H9 (cell line): ENCODE measurements around the gene TMEM86A. TPM values are rescaled to one million over a fixed set of nuclear protein-coding genes. Genes with fewer than 3 reads are reported as not detected.
"Not testable (repeated sequence)": the region's sequence is repeated elsewhere in the genome, so short reads cannot be mapped to it uniquely, and the experiment has no call there.

ENCODE experiments used
- DNase-seq: peaks from one replicate; pipeline ENCODE4 v3.0.0-alpha.2; 2017
- H2AFZ ChIP-seq: one replicate; pipeline ENCODE4 v1.6.1; 2013; ENCODE audit warnings: mild to moderate bottlenecking, low read length, control low read depth, moderate library complexity
- H2AK5ac ChIP-seq: 2 replicates; pipeline ENCODE4 v1.6.1; 2013; ENCODE audit warnings: low read length, control low read depth, mixed read lengths; ENCODE audit not compliant: insufficient read length
- H2BK120ac ChIP-seq: one replicate; pipeline ENCODE4 v1.6.1; 2013; ENCODE audit warnings: low read depth, mild to moderate bottlenecking, low read length, control low read depth, inconsistent platforms; ENCODE audit not compliant: poor library complexity, severe bottlenecking
- H2BK12ac ChIP-seq: 2 replicates; pipeline ENCODE4 v1.6.1; 2013; ENCODE audit warnings: low read length, control low read depth, mixed read lengths, low read depth; ENCODE audit not compliant: insufficient read length
- H2BK15ac ChIP-seq: 2 replicates; pipeline ENCODE4 v1.6.1; 2013; ENCODE audit warnings: low read depth, low read length, control low read depth
- H2BK20ac ChIP-seq: one replicate; pipeline ENCODE4 v1.6.1; 2013; ENCODE audit warnings: low read depth, mild to moderate bottlenecking, low read length, control low read depth, inconsistent platforms; ENCODE audit not compliant: poor library complexity, severe bottlenecking
- H2BK5ac ChIP-seq: 2 replicates; pipeline ENCODE4 v1.6.1; 2013; ENCODE audit warnings: low read length, control low read depth, mixed read lengths; ENCODE audit not compliant: insufficient read length
- H3K14ac ChIP-seq: 2 replicates; pipeline ENCODE4 v1.6.1; 2013; ENCODE audit warnings: low read length, control low read depth; ENCODE audit not compliant: insufficient read depth
- H3K18ac ChIP-seq: 2 replicates; pipeline ENCODE4 v1.6.1; 2013; ENCODE audit warnings: low read depth, mild to moderate bottlenecking, mixed read lengths, low read length, control low read depth; ENCODE audit not compliant: insufficient read length
- H3K23ac ChIP-seq: 2 replicates; pipeline ENCODE4 v1.6.1; 2013; ENCODE audit warnings: low read length, control low read depth, mixed read lengths, low read depth; ENCODE audit not compliant: insufficient read length
- H3K23me2 ChIP-seq: 2 replicates; pipeline ENCODE4 v1.6.1; 2013; ENCODE audit warnings: low read depth, mild to moderate bottlenecking, mixed read lengths, low read length, control low read depth; ENCODE audit not compliant: insufficient read length, poor library complexity, severe bottlenecking
- H3K27ac ChIP-seq: 2 replicates; pipeline ENCODE4 v1.5.1; 2013; ENCODE audit warnings: low read length, control low read depth, mixed read lengths, low read depth; ENCODE audit not compliant: insufficient read length
- H3K27me3 ChIP-seq: 2 replicates; pipeline ENCODE4 v1.6.1; 2013; ENCODE audit warnings: low read length, control low read depth, inconsistent platforms; ENCODE audit not compliant: insufficient read depth
- H3K4ac ChIP-seq: 2 replicates; pipeline ENCODE4 v1.6.1; 2013; ENCODE audit warnings: low read depth, mild to moderate bottlenecking, control low read depth, inconsistent platforms, low read length, moderate library complexity
- H3K4me1 ChIP-seq: 2 replicates; pipeline ENCODE4 v1.6.1; 2013; ENCODE audit warnings: low read length, control low read depth, inconsistent platforms; ENCODE audit not compliant: insufficient read depth
- H3K4me2 ChIP-seq: 2 replicates; pipeline ENCODE4 v1.6.1; 2013; ENCODE audit warnings: low read length, control low read depth, mixed read lengths; ENCODE audit not compliant: insufficient read length, insufficient read depth
- H3K56ac ChIP-seq: 2 replicates; pipeline ENCODE4 v1.6.1; 2013; ENCODE audit warnings: low read depth, mild to moderate bottlenecking, mixed read lengths, low read length, control low read depth; ENCODE audit not compliant: insufficient read length
- H3K79me1 ChIP-seq: 2 replicates; pipeline ENCODE4 v1.6.1; 2013; ENCODE audit warnings: low read depth, mild to moderate bottlenecking, moderate library complexity, low read length, control low read depth, inconsistent platforms; ENCODE audit not compliant: insufficient read depth, poor library complexity, severe bottlenecking
- H3K79me2 ChIP-seq: 2 replicates; pipeline ENCODE4 v1.6.1; 2013; ENCODE audit warnings: low read length, control low read depth, inconsistent platforms; ENCODE audit not compliant: insufficient read depth
- H3K9ac ChIP-seq: 2 replicates; pipeline ENCODE4 v1.6.1; 2013; ENCODE audit warnings: low read length, control low read depth, mixed read lengths; ENCODE audit not compliant: insufficient read length; ENCODE audit errors: extremely low read depth
- H3K9me3 ChIP-seq: one replicate; pipeline ENCODE4 v1.6.1; 2013; ENCODE audit warnings: low read depth, low read length, inconsistent platforms; ENCODE audit not compliant: control insufficient read depth
- H3T11ph ChIP-seq: one replicate; pipeline ENCODE4 v1.6.1; 2013; ENCODE audit warnings: mild to moderate bottlenecking, low read length, control low read depth, inconsistent platforms
- H4K20me1 ChIP-seq: one replicate; pipeline ENCODE4 v1.6.1; 2013; ENCODE audit not compliant: control insufficient read depth, insufficient read length, insufficient read depth
- H4K5ac ChIP-seq: 2 replicates; pipeline ENCODE4 v1.6.1; 2013; ENCODE audit warnings: low read depth, mild to moderate bottlenecking, mixed read lengths, low read length, control low read depth; ENCODE audit not compliant: insufficient read length
- H4K8ac ChIP-seq: replicated peaks from 2 replicates; pipeline ENCODE4 v1.6.1; 2013; ENCODE audit warnings: low read length, control low read depth, mixed read lengths, low read depth; ENCODE audit not compliant: insufficient read length
- H4K91ac ChIP-seq: 2 replicates; pipeline ENCODE4 v1.6.1; 2013; ENCODE audit warnings: low read depth, mild to moderate bottlenecking, moderate library complexity, mixed read lengths, low read length, control low read depth; ENCODE audit not compliant: insufficient read length
- H3K27ac Mint-ChIP-seq, 3 experiments: 2 replicates in 2 of 3; 3 replicates in 1 of 3; pipeline ENCODE4 v1.8.0; 2020 to 2021; ENCODE audit warnings: mixed read lengths in 3 of 3, mild to moderate bottlenecking in 1 of 3, moderate library complexity in 1 of 3
- H3K27me3 Mint-ChIP-seq: 2 replicates; pipeline ENCODE4 v1.8.0; 2021; ENCODE audit warnings: low read depth, mild to moderate bottlenecking, moderate library complexity, mixed read lengths
- H3K36me3 Mint-ChIP-seq, 3 experiments: 2 replicates in 2 of 3; 3 replicates in 1 of 3; pipeline ENCODE4 v1.8.0; 2020 to 2021; ENCODE audit warnings: low read depth in 3 of 3, mixed read lengths in 3 of 3; ENCODE audit not compliant: insufficient read depth in 1 of 3
- H3K4me1 Mint-ChIP-seq, 2 experiments: 2 replicates each; pipeline ENCODE4 v1.8.0; 2020; ENCODE audit warnings: mixed read lengths in 2 of 2
- H3K4me3 Mint-ChIP-seq, 2 experiments: 2 replicates in 1 of 2; 3 replicates in 1 of 2; pipeline ENCODE4 v1.8.0; 2020 to 2021; ENCODE audit warnings: mild to moderate bottlenecking in 2 of 2, mixed read lengths in 2 of 2, moderate library complexity in 1 of 2
- H3K9me3 Mint-ChIP-seq, 2 experiments: 2 replicates in 1 of 2; 3 replicates in 1 of 2; pipeline ENCODE4 v1.8.0; 2020; ENCODE audit warnings: mild to moderate bottlenecking in 2 of 2, mixed read lengths in 2 of 2, moderate library complexity in 1 of 2
- CTCF ChIP-seq: fragments of 200-600 bp; sonication (generic); conservative IDR thresholded peaks from 3 replicates; pipeline ENCODE4 v1.8.0; 2021; ENCODE audit warnings: antibody characterized with exemption, mild to moderate bottlenecking
- WGBS: extraction: QIAGEN DNeasy Blood & Tissue Kit; methylation state at CpG from one replicate; pipeline ENCODE4 v1.1.7; 2013; ENCODE audit warnings: missing lambda C conversion rate, low lambda C conversion rate, mixed read lengths; ENCODE audit not compliant: insufficient read length; ENCODE audit errors: extremely low coverage; 5-methylcytosine and 5-hydroxymethylcytosine counted together
- total RNA-seq: library from RNA; stranded (reverse); gene quantifications from 2 replicates; pipeline ENCODE4 v1.2.1, GENCODE V29; 2021

The TMEM86A gene
- total RNA-seq, 1 experiment from 2014 or later, result 2.3 TPM

GRCh38 chr11:18657673-18658072, 40.9 kb upstream of the TMEM86A start:
- Histone ChIP-seq H3K79me2 (no peaks in the 10 kb centered on the region), H3T11ph (no peak overlapping the region), H3K27ac (no peak overlapping the region), H3K14ac (no peak overlapping the region), H3K27me3 (no peaks in the 10 kb centered on the region), H3K23me2 (no peaks in the 10 kb centered on the region), H4K20me1 (no peaks in the 10 kb centered on the region), H3K23ac (no peak overlapping the region), H3K56ac (no peak overlapping the region), H2AFZ (no peak overlapping the region), H4K91ac (no peak overlapping the region), H3K4me1 (no peaks in the 10 kb centered on the region), H4K5ac (no peak overlapping the region), H3K4ac (no peak overlapping the region), H2BK12ac (no peak overlapping the region), H3K9ac (no peak overlapping the region), H3K9me3 (no peaks in the 10 kb centered on the region), H3K4me2 (no peak overlapping the region), H3K18ac (no peak overlapping the region), H2BK120ac (no peak overlapping the region), H2AK5ac (no peak overlapping the region), H2BK5ac (no peak overlapping the region), H2BK15ac (no peak overlapping the region), H2BK20ac (no peak overlapping the region), H3K79me1 (no peaks in the 10 kb centered on the region), H4K8ac (no peak overlapping the region)
- Mint-ChIP-seq H3K4me1 (no peaks in the 10 kb centered on the region), H3K9me3 (peaks cover 14 to 26% of the 10 kb centered on the region in 2 experiments), H3K27me3 (peaks cover 27% of the 10 kb centered on the region), H3K36me3 (peaks cover 0 to 5% (median 0%) of the 10 kb centered on the region in 3 experiments; a peak in 4 of 7 replicates), H3K4me3 (no peak overlapping the region), H3K27ac (no peak overlapping the region)
- no CpG with 5 or more reads among the region's 5 CpGs for WGBS
- no peak for DNase-seq
- no peak for TF ChIP-seq CTCF

- not testable (repeated sequence) for H3K9me3 Mint-ChIP-seq, H2BK120ac ChIP-seq, H3K27ac Mint-ChIP-seq, H3K36me3 Mint-ChIP-seq, H3K18ac ChIP-seq, H3K14ac ChIP-seq, H3K27ac ChIP-seq, H3K79me2 ChIP-seq, H4K8ac ChIP-seq, H3K9me3 ChIP-seq, H4K5ac ChIP-seq, H3K4ac ChIP-seq, H3K23ac ChIP-seq, H2AFZ ChIP-seq, H2BK5ac ChIP-seq, H3K9ac ChIP-seq, H3K79me1 ChIP-seq, H2BK12ac ChIP-seq, H2BK20ac ChIP-seq, H2BK15ac ChIP-seq, H3K27me3 ChIP-seq, H3T11ph ChIP-seq, H4K91ac ChIP-seq, H2AK5ac ChIP-seq, H3K23me2 ChIP-seq, H4K20me1 ChIP-seq, H3K56ac ChIP-seq, H3K4me2 ChIP-seq, H3K4me3 Mint-ChIP-seq, H3K4me1 ChIP-seq, DNase-seq
- no CpG with 5 or more reads among the region's 10 CpGs for WGBS
- Mint-ChIP-seq H3K27me3 (peaks cover 28% of the 10 kb centered on the region), H3K4me1 (peaks cover 14 to 15% of the 10 kb centered on the region in 2 experiments)
Observed at GRCh38 chr11:18665353-18665872, 33.2 kb upstream of the TMEM86A start.
